ENCODE results near the gene DLK1. TPM values are rescaled to one million over a fixed set of nuclear protein-coding genes. Genes with fewer than 3 reads are reported as not detected.
A peak's percentile ranks its signal among the peaks of the same experiment; 100 is the strongest.

Gene DLK1
- total and polyA plus RNA-seq, 2 of the 13 experiments (the other 11 are each of a cell fraction or from before 2014, with no cell fraction given) = 95.5 to 312 TPM

DNA sequence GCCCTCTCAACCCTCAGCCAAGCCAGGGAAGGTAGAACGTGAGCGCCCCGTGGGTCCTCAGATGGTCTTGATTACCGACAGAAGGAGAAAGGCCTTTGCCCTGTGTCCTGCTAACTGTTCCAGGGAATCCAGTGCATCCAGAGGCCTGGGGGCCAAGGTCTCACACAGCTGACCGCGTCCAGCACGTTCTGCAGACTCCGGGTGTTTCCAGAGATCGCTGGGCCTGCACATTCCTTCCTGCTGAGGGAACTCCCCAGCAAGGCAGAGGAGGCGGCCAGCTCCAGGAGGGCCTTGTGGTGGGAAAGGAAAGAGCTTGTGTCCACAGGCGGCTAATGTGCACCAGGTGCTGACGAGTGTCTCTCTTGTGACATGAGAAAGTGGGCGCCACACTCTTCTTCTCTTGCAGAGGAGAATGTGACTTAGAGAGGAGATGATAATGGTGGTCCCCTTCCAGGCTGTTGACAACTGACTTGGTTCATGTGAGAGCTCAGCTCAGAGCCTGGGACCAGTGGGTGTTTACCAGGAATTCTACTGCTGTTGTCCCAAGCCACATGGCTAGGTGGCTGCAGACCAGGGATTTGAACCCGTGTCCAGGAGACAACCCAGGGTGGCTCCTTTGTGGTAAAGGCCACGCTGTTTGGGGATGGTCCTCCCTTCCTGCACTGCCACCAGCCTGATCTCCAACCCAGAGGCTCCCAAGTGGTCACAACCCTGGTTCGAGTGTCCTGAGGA lies 46.8 kb upstream of the DLK1 start (continued):
- TF ChIP-seq, protein P1, sequence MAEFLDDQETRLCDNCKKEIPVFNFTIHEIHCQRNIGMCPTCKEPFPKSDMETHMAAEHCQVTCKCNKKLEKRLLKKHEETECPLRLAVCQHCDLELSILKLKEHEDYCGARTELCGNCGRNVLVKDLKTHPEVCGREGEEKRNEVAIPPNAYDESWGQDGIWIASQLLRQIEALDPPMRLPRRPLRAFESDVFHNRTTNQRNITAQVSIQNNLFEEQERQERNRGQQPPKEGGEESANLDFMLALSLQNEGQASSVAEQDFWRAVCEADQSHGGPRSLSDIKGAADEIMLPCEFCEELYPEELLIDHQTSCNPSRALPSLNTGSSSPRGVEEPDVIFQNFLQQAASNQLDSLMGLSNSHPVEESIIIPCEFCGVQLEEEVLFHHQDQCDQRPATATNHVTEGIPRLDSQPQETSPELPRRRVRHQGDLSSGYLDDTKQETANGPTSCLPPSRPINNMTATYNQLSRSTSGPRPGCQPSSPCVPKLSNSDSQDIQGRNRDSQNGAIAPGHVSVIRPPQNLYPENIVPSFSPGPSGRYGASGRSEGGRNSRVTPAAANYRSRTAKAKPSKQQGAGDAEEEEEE (CRISPR knock-in tag; IDR thresholded peaks at IDR 0.05; ENCODE audit: borderline replicate concordance) = no peak
- TF ChIP-seq FOXM1 (CRISPR knock-in tag; IDR thresholded peaks at IDR 0.05) (no peak), FOSL2 (CRISPR knock-in tag; IDR thresholded peaks at IDR 0.05) (peak; percentile 24; the same call in 1 of the 2 replicates), TCF12 (IDR thresholded peaks at IDR 0.05) (no peak), TCF12 (CRISPR knock-in tag; IDR thresholded peaks at IDR 0.05) (no peak), TRIM24 (CRISPR knock-in tag; IDR thresholded peaks at IDR 0.05) (0 out of 2 replicates have a peak, but pooled peaks have one; percentile 22), EED (CRISPR knock-in tag; IDR thresholded peaks at IDR 0.05) (no peak), MED1 (CRISPR knock-in tag; IDR thresholded peaks at IDR 0.05) (peak; percentile 95), KDM2A (CRISPR knock-in tag; IDR thresholded peaks at IDR 0.05; ENCODE audit: borderline replicate concordance, low read depth) (peak; percentile 56; the same call in 1 of the 2 replicates), ZNF777 (CRISPR knock-in tag; IDR thresholded peaks at IDR 0.05) (no peak; the same call in 1 of the 2 replicates), ZBTB1 (CRISPR knock-in tag; IDR thresholded peaks at IDR 0.05; ENCODE audit: borderline replicate concordance) (no peak), KLF12 (CRISPR knock-in tag; IDR thresholded peaks at IDR 0.05; ENCODE audit: borderline replicate concordance) (no peak; the same call in 1 of the 2 replicates), SP140L (CRISPR knock-in tag; IDR thresholded peaks at IDR 0.05; ENCODE audit: borderline replicate concordance) (no peak)
- TF ChIP-seq, protein P2, sequence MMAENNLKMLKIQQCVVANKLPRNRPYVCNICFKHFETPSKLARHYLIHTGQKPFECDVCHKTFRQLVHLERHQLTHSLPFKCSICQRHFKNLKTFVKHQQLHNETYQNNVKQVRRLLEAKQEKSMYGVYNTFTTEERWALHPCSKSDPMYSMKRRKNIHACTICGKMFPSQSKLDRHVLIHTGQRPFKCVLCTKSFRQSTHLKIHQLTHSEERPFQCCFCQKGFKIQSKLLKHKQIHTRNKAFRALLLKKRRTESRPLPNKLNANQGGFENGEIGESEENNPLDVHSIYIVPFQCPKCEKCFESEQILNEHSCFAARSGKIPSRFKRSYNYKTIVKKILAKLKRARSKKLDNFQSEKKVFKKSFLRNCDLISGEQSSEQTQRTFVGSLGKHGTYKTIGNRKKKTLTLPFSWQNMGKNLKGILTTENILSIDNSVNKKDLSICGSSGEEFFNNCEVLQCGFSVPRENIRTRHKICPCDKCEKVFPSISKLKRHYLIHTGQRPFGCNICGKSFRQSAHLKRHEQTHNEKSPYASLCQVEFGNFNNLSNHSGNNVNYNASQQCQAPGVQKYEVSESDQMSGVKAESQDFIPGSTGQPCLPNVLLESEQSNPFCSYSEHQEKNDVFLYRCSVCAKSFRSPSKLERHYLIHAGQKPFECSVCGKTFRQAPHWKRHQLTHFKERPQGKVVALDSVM (CRISPR knock-in tag; IDR thresholded peaks at IDR 0.05) = peak; percentile 42; the same call in 1 of the 2 replicates
- TF ChIP-seq, protein P3, sequence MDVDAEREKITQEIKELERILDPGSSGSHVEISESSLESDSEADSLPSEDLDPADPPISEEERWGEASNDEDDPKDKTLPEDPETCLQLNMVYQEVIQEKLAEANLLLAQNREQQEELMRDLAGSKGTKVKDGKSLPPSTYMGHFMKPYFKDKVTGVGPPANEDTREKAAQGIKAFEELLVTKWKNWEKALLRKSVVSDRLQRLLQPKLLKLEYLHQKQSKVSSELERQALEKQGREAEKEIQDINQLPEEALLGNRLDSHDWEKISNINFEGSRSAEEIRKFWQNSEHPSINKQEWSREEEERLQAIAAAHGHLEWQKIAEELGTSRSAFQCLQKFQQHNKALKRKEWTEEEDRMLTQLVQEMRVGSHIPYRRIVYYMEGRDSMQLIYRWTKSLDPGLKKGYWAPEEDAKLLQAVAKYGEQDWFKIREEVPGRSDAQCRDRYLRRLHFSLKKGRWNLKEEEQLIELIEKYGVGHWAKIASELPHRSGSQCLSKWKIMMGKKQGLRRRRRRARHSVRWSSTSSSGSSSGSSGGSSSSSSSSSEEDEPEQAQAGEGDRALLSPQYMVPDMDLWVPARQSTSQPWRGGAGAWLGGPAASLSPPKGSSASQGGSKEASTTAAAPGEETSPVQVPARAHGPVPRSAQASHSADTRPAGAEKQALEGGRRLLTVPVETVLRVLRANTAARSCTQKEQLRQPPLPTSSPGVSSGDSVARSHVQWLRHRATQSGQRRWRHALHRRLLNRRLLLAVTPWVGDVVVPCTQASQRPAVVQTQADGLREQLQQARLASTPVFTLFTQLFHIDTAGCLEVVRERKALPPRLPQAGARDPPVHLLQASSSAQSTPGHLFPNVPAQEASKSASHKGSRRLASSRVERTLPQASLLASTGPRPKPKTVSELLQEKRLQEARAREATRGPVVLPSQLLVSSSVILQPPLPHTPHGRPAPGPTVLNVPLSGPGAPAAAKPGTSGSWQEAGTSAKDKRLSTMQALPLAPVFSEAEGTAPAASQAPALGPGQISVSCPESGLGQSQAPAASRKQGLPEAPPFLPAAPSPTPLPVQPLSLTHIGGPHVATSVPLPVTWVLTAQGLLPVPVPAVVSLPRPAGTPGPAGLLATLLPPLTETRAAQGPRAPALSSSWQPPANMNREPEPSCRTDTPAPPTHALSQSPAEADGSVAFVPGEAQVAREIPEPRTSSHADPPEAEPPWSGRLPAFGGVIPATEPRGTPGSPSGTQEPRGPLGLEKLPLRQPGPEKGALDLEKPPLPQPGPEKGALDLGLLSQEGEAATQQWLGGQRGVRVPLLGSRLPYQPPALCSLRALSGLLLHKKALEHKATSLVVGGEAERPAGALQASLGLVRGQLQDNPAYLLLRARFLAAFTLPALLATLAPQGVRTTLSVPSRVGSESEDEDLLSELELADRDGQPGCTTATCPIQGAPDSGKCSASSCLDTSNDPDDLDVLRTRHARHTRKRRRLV (CRISPR knock-in tag; IDR thresholded peaks at IDR 0.05) = no peak
- TF ChIP-seq, protein P4, sequence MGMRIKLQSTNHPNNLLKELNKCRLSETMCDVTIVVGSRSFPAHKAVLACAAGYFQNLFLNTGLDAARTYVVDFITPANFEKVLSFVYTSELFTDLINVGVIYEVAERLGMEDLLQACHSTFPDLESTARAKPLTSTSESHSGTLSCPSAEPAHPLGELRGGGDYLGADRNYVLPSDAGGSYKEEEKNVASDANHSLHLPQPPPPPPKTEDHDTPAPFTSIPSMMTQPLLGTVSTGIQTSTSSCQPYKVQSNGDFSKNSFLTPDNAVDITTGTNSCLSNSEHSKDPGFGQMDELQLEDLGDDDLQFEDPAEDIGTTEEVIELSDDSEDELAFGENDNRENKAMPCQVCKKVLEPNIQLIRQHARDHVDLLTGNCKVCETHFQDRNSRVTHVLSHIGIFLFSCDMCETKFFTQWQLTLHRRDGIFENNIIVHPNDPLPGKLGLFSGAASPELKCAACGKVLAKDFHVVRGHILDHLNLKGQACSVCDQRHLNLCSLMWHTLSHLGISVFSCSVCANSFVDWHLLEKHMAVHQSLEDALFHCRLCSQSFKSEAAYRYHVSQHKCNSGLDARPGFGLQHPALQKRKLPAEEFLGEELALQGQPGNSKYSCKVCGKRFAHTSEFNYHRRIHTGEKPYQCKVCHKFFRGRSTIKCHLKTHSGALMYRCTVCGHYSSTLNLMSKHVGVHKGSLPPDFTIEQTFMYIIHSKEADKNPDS (CRISPR knock-in tag; IDR thresholded peaks at IDR 0.05) = no peak
- TF ChIP-seq, protein P5, sequence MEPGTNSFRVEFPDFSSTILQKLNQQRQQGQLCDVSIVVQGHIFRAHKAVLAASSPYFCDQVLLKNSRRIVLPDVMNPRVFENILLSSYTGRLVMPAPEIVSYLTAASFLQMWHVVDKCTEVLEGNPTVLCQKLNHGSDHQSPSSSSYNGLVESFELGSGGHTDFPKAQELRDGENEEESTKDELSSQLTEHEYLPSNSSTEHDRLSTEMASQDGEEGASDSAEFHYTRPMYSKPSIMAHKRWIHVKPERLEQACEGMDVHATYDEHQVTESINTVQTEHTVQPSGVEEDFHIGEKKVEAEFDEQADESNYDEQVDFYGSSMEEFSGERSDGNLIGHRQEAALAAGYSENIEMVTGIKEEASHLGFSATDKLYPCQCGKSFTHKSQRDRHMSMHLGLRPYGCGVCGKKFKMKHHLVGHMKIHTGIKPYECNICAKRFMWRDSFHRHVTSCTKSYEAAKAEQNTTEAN (CRISPR knock-in tag; conservative IDR thresholded peaks at IDR 0.05) = 0 out of 2 replicates have a peak, but pooled peaks have one; percentile 66
